Stimulated activated CD8-positive, alpha-beta memory T cell treated with anti-CD3 and anti-CD28 coated beads, Interleukin-15, amount 100 ng/mL, for 24 hours (primary cell): ENCODE results near the gene FBXL20.
"Not testable (repeated sequence)": the region's sequence is repeated elsewhere in the genome, so short reads cannot be mapped to it uniquely, and the experiment has no call there.

Source experiments
- DNase-seq: peaks from one replicate; pipeline ENCODE4 v3.0.0-alpha.2; 2020; ENCODE audit warnings: low read depth

Gene FBXL20

GRCh38 chr17:39401412-39402243 lies at the start of gene FBXL20:
Gene FBXL20, minus strand, starts transcription at chr17:39401626. Its CDS starts 224 bp downstream, at chr17:39401402.
- peak; percentile 89 for DNase-seq

GRCh38 chr17:39450847-39451581 lies 49.6 kb upstream of the FBXL20 start, which contains the start of gene MED1:
Gene MED1, minus strand, starts transcription at chr17:39451263. Its CDS starts 201 bp downstream, at chr17:39451062.
- peak; percentile 58 for DNase-seq

GRCh38 chr17:39450051-39450450 lies 48.6 kb upstream of the FBXL20 start:
- no peak for DNase-seq

- no peak for DNase-seq
Measured at GRCh38 chr17:39447561-39447960, 46.1 kb upstream of the FBXL20 start.

- DNase-seq: no peak
Measured at GRCh38 chr17:39443326-39443725, 41.9 kb upstream of the FBXL20 start.

GRCh38 chr17:39439868-39440267 lies 38.4 kb upstream of the FBXL20 start:
- not testable (repeated sequence) for DNase-seq

GRCh38 chr17:39429600-39429999 lies 28.2 kb upstream of the FBXL20 start:
- no peak for DNase-seq

- no peak for DNase-seq
Measured at GRCh38 chr17:39416141-39416540, 14.7 kb upstream of the FBXL20 start.

GRCh38 chr17:39410279-39410678 lies 8.9 kb upstream of the FBXL20 start:
- DNase-seq: no peak

- DNase-seq: no peak
Measured at GRCh38 chr17:39408360-39408759, 6.9 kb upstream of the FBXL20 start.

- DNase-seq: no peak
Measured at GRCh38 chr17:39406951-39407350, 5.5 kb upstream of the FBXL20 start.

- DNase-seq: no peak
Measured at GRCh38 chr17:39405436-39405835, 4.0 kb upstream of the FBXL20 start.

- DNase-seq: no peak
Measured at GRCh38 chr17:39404542-39405378, 3.3 kb upstream of the FBXL20 start.

- no peak for DNase-seq
Measured at GRCh38 chr17:39402890-39403605, 1.6 kb upstream of the FBXL20 start.

- DNase-seq: peak; percentile 76
Measured at GRCh38 chr17:39402244-39402889, 941 bp upstream of the FBXL20 start.

- DNase-seq: no peak
Measured at GRCh38 chr17:39400547-39401411, 647 bp downstream of the FBXL20 start.

GRCh38 chr17:39399791-39400190 lies 1.6 kb downstream of the FBXL20 start:
- no peak for DNase-seq

- no peak for DNase-seq
Measured at GRCh38 chr17:39393736-39394135, 7.7 kb downstream of the FBXL20 start.

- no peak for DNase-seq
Measured at GRCh38 chr17:39391448-39391847, 10.0 kb downstream of the FBXL20 start.

GRCh38 chr17:39385040-39385439 lies 16.4 kb downstream of the FBXL20 start:
- DNase-seq: no peak
